NCI-H2107 treated with DMSO at 0.1 percent for 48 hours (cell line): ENCODE data around the gene CHRNB4.

Experiments
- DNase-seq: peaks from one replicate; lab custom pipeline; 2025; ENCODE audit not compliant: unreplicated experiment; lab: John Stamatoyannopoulos, UW

CHRNB4 gene

DNA sequence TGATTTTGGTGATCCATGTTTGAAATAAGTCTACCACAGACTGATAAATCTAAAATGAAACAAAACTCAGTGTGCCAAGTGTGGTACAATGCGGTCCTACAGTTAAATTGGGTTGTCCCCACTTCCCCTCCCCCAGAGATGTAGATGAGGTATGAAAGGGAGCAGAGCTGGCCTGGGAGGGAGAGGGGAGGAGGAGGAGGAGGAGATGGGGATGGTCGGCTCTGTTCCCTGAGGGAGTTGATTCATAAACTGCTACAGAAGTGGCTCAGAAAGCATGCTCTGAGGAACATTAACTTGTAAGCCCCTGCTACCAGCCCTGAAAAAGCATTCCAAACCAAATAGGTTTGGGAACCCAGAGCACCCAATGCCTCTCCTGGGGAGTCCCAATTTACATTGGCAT, 28.0 kb upstream of the CHRNB4 start:
- no peak for DNase-seq

GRCh38 chr15:78667578-78668236, 26.7 kb upstream of the CHRNB4 start:
- DNase-seq = no peak

- DNase-seq = no peak
Measured at GRCh38 chr15:78666010-78666409, 25.0 kb upstream of the CHRNB4 start.

DNA sequence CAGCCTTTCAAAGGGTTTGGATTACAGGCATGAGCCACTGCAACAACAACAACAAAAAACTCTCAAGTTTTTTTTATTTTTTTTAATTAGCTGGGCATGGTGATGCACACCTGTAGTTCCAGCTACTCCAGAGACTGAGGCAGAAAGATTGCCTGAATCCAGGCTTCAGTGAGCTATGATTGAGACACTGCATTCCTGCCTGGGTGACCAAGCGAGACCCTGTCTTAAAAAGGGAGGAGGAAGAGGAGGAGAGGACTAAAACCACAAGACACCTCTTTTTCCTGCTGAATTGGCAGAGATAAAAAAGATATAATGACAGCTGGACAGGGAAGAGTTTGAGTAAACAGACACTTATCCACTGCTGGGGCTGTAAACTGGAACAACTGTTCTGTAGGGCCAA, 22.7 kb upstream of the CHRNB4 start:
- no peak for DNase-seq

- no peak for DNase-seq
Measured at GRCh38 chr15:78662028-78662427, 21.0 kb upstream of the CHRNB4 start.

- no peak for DNase-seq
Measured at GRCh38 chr15:78661001-78661400, 20.0 kb upstream of the CHRNB4 start.

DNA sequence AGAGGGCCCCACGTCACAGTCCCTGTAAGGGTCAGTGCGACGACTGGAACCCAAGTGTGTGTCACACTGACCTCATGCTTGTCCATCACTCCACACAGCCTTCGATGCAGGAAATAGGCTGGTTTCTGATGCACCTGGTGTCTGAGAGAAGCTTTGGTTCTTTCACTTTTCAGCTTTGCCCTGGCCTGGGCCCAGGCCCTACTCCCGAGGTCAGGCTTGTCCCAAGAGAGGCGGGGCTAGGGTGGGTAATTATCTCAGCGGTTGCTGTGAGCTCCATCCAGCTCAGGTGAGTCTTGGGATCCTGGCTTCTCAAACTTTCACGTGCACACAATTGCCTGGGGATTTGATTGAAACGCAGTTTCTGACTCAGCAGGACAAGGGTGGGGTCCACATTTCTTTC, 19.6 kb upstream of the CHRNB4 start:
- no peak for DNase-seq

DNA sequence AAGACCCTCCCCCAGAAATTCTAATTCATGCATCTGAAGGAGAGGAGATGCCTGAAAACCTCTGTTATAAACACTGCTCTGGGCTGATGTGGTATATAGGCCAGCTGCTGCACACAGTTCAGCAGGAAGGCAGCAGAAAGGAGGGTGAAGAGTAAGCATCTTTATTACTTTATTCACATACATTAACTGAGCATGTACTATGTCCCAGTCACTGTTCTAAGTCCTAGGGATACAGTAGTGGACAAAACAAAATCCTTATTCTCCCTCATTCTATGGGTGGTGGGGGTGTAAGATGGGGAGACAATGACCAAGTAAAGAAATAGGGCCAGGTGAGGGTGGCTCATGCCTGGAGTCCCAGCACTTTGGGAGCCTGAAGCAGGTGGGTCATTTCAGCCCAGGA, 17.8 kb upstream of the CHRNB4 start:
- no peak for DNase-seq

DNA sequence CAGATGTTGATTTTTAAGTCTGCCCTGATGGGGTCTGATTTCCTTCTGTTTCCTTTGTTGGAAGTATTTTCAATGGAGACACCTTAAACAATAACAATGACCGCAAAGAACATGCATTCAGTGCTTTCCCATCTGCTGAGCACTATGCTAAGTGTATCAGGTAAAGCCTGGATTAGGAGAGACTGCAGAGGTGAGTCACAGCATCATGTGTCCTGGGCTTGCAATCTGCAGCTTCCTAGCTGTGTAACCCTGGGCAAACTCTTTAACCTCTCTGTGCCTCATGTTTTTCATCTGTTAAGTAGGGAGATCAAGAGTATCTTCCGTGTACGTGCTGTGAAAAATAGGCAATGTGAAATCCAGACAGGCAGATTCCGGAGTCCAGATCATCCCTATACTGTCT, 13.3 kb upstream of the CHRNB4 start:
- DNase-seq = no peak

DNA sequence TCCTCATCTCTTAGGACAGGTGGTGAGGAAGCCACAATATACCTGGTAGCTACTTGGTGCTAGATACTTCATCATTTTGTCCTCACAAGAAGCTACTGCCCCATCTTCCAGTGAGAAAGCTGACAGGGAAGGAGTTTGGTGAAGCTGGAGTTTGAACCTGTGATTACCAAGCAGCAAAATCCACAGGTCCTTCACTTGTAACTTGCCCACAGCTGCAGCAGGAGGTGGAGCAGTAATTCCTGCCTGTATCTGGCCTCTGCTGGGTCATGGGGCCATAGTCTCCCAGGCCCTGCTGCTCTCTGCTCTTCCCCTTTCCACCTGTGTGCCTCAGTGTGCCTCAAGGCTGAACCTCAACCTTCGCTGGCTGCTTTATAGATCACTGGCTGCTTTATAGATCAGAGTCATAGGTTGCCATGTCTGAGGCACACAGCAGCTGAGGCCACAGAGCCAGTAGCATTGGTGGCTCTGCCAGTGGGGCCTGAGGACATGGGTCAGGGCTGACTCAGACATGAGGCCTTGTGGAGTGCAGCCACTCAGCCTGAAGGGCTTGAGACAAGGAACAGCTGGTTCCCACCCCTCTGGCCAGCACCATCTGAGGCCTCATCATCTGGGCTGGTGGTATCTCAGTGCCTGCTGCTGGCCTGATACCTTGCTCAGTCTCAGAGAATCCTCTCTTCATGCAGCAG, 11.1 kb upstream of the CHRNB4 start:
- DNase-seq = no peak

GRCh38 chr15:78651007-78651406, 10.0 kb upstream of the CHRNB4 start:
- DNase-seq = no peak

- DNase-seq = no peak
Measured at GRCh38 chr15:78650022-78650421, 9.0 kb upstream of the CHRNB4 start.

DNA sequence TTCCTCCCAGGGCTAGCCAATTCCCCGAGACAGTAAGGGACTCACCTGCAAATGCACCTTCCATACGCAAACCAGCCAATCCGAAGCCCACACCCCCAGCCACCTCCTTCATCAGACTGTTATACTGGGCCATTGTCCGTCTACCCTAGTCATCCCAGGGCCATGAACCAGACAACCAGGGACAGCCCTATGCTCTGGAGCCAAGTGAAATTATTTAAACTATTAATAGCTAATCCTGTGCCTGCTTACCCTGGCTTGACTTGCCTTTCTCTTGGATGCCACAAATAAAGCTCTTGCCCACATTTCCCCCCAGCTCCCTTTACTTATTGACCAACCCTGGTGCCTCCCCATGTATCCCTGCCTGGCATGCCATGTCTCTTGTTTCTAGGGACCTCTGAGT, 4.0 kb upstream of the CHRNB4 start:
- no peak for DNase-seq

DNA sequence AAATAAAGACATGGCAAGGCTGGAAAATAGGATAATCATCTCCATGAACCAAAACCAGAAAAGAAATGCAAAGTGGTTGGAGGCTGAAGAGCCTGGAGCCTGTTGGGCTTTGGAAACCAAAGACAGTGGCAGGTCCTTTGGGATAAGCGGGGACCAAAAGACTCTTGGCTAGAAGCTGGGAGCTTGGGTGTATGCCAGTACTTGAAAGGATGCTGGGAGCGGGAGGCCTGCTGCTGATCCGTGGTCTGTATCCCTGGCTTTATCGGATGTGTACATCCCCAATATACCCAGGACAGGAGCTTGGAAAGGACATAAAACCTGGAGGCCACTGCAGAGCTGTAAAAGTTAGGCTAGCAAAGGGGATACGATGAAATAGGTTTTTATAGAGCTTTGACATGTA, 1.3 kb upstream of the CHRNB4 start:
- DNase-seq = no peak

- DNase-seq = no peak
Measured at GRCh38 chr15:78641749-78642275, 802 bp upstream of the CHRNB4 start.

GRCh38 chr15:78640527-78641101, 396 bp downstream of the CHRNB4 start:
- no peak for DNase-seq

- DNase-seq = no peak
Measured at GRCh38 chr15:78638658-78639314, 2.2 kb downstream of the CHRNB4 start.

- no peak for DNase-seq
Measured at GRCh38 chr15:78637776-78638435, 3.1 kb downstream of the CHRNB4 start.

DNA sequence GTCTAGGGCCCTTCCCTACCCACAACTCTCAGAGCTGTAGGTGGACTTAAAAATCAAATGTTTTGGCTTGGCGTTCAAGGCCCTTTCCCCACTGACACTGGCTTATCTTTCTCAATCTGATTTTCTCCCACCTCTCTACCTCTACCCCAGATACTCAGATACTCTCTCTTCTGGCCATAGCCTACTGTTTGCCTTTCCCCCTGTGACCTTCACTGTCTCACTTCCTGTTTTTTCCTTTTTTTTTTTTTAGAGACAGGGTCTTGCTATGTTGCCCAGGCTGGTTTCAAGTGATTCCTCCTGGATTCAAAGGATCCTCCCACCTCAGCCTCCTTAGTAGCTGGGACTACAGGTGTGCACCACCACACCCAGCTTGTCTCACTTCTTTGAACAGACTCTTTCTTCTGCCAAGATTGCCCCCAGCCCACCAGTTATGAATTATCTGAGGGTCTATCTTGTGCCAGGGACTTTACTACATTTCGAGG, 4.6 kb downstream of the CHRNB4 start:
- DNase-seq = no peak

DNA sequence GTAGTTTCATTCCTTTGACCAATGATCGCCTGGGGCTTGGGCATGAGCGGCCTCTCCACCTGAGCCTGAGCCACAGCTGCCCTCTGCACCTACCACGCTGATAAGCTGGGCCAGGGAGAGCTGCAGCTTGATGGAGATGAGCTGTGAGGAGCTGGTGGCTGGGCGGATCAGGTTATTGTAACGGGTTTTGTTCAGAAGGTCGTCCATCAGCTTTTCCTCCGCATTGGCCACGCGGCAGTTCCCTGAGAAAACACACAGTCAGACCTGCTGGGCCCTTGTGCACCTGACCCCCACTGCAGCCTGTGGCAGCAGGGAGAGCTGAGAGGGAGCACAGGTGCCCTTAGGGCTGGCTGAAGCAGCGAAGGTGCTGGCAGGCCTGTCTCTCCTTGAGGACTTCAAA, 5.7 kb downstream of the CHRNB4 start:
- DNase-seq = no peak
